Measurements from ENCODE around the gene ATP6V1C2. TPM values are rescaled to one million over a fixed set of nuclear protein-coding genes. Genes with fewer than 3 reads are reported as not detected.

Gene ATP6V1C2, protein sequence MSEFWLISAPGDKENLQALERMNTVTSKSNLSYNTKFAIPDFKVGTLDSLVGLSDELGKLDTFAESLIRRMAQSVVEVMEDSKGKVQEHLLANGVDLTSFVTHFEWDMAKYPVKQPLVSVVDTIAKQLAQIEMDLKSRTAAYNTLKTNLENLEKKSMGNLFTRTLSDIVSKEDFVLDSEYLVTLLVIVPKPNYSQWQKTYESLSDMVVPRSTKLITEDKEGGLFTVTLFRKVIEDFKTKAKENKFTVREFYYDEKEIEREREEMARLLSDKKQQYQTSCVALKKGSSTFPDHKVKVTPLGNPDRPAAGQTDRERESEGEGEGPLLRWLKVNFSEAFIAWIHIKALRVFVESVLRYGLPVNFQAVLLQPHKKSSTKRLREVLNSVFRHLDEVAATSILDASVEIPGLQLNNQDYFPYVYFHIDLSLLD
- not detected in 2 replicates for total RNA-seq (2014; rRNA removed; shearing (Covaris generic))

DNA sequence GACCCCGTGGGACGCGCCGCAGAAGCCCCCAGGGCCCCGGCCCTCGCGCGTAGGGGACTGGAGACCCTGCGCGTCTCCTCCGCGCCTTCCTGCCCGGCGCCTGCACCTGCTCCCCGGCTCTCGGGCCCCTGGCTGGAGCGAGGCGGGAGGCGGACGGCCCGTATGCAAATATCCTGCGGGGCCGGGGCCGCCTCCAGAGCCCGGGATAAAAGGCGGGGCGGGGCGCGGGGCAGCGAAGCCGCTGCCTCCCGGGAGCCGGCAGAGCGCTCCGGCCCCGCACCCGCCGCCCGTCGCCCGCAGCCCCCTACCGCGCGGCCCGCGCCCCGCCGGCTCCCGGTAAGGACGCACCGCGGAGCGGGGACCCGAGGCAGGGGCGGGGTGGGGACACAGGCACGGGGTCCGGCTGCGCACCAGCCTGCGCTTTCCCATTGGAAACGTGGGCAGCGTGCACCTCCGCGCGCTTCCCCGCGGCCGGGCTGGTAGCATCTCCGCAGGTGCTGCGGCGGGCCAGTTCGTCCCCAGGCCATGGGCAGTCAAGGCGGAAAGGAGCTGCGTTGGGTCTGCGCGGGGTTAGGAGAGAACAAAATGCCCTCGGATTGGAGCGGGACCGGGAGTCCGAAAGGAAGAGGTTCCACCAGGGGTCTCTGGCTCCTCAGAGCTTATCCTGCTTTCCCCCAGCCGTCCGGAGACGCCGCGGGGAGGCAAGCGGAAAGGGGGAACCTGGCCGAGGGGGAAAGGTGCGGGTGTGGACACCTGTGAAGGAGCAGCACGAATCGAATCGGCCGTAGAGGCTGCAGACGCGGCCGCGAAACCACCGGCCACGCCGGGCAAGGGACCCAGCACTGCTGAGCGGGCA, at the start of gene ATP6V1C2:
Gene ATP6V1C2 (plus strand): TSS at position 235 of the 856 bp plus-strand sequence. CDS start 1,220 bp downstream, outside the sequence.
- no peak for DNase-seq (ENCODE audit: low spot score)

DNA sequence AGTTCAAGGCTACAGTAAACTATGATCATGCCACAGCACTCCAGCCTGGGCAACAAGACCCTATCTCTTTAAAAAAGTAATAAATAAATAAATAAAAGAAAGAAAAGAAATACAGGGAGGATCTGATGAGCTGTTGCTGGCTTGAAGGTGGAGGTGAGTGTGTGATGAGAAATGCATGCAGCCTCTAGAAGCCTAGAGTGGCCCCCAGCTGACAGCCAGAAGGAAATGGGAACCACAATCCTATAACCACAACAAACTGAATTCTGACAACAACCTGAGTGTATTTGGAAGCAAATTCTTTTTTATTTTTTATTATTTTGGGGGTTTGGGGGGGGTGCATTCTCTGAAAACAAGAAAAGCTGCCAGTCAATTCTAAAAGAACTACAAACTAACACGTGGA, 46.3 kb upstream of the ATP6V1C2 start:
- DNase-seq (ENCODE audit: low spot score), result no peak

GRCh38 chr2:10678225-10678624, 43.2 kb upstream of the ATP6V1C2 start:
- no peak for DNase-seq (ENCODE audit: low spot score)

DNA sequence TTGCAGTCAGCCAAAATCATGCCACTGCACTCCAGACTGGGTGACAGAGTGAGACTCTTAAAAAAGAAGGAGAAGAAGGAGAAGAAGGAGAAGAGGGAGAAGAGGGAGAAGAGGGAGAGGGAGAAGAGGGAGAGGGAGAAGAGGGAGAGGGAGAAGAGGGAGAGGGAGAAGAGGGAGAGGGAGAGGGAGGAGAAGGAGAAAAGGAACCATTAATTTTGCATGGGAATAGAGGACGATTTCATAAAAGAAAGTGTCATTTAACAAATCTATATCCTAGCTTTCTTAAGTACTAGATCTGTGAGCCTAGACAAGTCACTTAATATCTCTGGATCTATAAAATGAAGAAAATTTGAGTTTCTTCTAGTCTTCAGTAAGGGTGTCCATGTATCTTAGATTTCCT, 41.2 kb upstream of the ATP6V1C2 start:
- DNase-seq (ENCODE audit: low spot score), result no peak

GRCh38 chr2:10680957-10681356, 40.5 kb upstream of the ATP6V1C2 start:
- no peak for DNase-seq (ENCODE audit: low spot score)

DNA sequence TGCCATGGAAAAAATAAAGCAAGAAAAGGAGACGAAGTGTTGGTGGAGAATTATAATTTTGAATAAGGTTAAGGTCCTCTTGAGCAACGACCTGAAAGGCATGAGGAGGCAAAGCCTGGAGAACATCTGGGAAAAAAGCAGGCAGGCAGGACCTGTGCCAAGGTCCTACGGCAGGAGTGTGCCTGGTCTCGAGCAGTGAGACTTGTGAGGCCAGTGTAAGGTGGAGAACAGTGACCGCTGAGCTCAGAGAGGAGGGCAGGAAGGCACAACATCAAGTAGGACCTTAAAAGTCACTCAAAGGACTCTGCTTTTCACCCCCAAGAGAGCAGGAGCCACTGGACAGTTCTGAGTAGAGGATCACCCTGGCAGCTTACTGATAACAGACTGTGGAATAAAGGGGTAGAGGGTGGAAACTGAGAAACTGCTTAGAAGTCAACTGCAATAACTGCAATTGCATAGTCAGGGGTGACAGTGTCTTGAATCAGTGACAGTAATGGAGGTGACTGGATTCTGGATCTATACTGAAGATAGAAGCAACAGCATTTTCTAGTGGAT, 35.2 kb upstream of the ATP6V1C2 start:
- no peak for DNase-seq (ENCODE audit: low spot score)

GRCh38 chr2:10688921-10689807, 32.3 kb upstream of the ATP6V1C2 start:
- DNase-seq (ENCODE audit: low spot score), result peak; percentile 34

- no peak for DNase-seq (ENCODE audit: low spot score)
These were observed 29.9 kb upstream of the ATP6V1C2 start for GRCh38 chr2:10691521-10691920.

- DNase-seq (ENCODE audit: low spot score), result no peak
These were observed 21.2 kb upstream of the ATP6V1C2 start for GRCh38 chr2:10700078-10700803.

GRCh38 chr2:10704034-10704594, 17.3 kb upstream of the ATP6V1C2 start:
- no peak for DNase-seq (ENCODE audit: low spot score)

DNA sequence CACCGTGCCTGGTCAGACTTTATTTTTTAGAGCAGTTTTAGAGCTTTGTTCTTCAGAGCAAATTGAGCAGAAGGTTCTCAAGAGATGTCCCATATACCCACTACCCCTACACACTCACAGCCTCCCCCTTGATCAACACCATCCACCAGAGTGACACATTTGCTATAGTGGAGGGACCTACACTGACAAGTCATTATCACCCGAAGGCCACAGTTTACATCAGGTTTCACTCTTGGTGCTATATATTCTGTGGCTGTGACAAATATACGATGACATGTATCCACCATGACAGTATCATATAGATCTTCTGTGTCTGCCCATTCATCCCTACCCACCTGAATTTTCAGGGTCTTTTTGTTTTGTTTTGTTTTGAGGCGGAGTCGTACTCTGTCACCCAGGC, 15.4 kb upstream of the ATP6V1C2 start:
- no peak for DNase-seq (ENCODE audit: low spot score)

DNA sequence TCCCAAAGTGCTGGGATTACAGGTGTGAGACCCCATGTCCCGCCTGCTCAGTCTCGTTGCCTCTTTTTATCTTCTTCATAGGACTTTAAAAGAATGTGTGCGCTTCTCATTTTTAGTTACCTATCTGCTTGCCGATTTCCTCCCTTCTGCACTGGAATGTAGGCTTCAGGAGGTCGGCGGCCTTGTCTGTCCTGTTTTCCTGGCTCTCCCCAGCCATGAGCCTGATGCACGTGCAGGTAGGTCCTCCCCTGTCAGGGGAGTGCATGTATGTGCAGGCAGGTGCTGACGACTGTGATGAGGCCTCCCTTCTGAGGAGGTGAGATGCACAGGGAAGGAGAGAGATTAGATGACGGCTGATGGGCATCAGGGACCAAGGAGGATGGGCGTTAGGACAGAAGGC, 13.6 kb upstream of the ATP6V1C2 start:
- no peak for DNase-seq (ENCODE audit: low spot score)

DNA sequence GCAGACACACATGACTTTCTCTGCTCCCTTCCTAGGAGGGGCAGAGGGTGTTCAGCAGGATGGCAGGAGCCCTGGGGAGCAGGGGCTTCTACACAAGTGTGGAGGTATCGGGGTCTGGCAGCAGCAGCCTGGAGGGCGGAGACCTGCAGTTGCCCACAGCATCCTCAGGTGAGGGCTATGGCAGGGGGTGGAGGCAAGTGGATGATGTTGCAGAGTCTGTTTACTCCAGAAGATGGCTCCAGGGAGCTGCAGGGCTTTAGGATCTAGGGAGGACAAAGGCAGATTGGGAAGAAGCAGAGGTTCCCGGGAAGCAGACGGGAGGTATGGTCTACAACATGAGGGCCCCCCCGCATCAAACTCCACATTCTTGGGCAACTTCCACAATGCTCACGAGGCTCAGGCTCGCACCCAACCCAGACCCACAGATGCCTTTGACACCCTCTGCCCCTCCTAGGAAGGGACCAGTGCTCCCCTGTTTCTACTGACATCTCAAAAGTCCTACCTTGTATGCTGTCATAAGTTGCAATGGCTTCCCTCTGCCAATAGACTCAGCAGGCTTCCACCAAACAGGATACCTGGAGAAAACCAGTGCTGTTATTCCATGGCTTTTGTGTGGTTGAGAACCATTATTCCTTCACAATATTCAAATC, 12.0 kb upstream of the ATP6V1C2 start:
- DNase-seq (ENCODE audit: low spot score), result peak; percentile 71

DNA sequence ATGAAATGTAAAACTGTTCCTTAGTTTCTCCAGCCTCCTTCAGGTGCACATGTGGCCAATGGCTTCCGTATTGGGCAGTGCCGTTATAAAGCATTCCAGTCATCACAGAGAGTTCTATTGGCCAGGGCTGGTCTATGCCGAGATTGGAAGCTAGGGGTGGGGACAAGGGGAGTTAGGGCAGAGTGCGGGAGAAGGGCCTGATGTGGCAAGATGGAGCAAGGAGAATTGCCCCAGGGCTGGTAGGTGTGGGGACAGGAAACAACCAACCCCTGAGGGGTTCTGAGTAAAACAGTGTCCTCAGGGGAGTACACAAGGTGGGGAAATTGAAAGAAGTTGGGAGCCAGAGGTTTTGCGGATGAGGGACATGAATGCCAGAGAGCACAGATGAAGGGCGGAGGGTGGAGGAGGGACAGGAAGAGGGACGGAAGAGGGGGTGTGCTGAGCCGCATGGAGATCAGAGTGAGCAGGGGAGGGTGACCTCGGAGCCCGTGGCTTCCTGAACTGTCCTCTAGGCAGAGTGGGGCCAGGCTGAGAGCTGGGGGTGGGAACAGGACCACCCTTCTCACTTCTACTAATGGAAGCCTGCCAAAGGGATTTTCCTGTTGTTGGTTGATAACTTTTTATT, 9.1 kb upstream of the ATP6V1C2 start:
- DNase-seq (ENCODE audit: low spot score), result no peak

- no peak for DNase-seq (ENCODE audit: low spot score)
These were observed 4.8 kb upstream of the ATP6V1C2 start for GRCh38 chr2:10716581-10716980.

DNA sequence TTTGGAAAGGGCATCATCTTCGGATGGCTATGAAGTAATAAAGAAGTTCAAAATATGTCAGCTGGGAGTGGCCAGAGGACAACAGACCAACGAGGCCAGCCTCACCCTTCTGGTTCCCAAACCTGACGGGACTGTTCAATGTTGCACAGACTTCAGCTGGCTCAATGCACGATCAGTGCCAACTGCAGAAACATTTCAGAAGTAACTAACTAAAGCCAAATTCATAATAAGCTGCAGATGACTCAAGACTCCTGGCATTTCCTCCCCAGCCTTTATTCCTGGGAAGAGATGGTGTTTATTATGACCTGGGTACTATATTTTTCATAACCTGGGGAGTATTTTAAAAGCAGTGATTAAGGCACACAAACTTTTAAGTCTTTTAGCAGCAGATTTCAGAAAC, 3.8 kb upstream of the ATP6V1C2 start:
- DNase-seq (ENCODE audit: low spot score), result no peak

GRCh38 chr2:10720306-10720705, 1.1 kb upstream of the ATP6V1C2 start:
- no peak for DNase-seq (ENCODE audit: low spot score)

GRCh38 chr2:10720947-10721395, 459 bp upstream of the ATP6V1C2 start:
- no peak for DNase-seq (ENCODE audit: low spot score)

- no peak for DNase-seq (ENCODE audit: low spot score)
These were observed 909 bp downstream of the ATP6V1C2 start for GRCh38 chr2:10722252-10722825.
